Activated naive CD4-positive, alpha-beta T cell treated with anti-CD3 and anti-CD28 coated beads, Interleukin-2, amount 50 U/mL, for 72 hours (primary cell): Measurements from ENCODE around the gene ERMP1. TPM values are rescaled to one million over a fixed set of nuclear protein-coding genes. Genes with fewer than 3 reads are reported as not detected.

Experiments used
- ATAC-seq, 2 donors: fragments of 150-1000 bp; cut with Tn5 transposase; 2 replicates each; pipeline ENCODE4 v1.10.0; 2021; ENCODE audit warnings: mild to moderate bottlenecking in 2 of 2, moderate library complexity in 2 of 2
- DNase-seq, 2 donors: peaks; one replicate each; pipeline ENCODE4 v3.0.0; 2021 to 2022; ENCODE audit warnings: low spot score in 2 of 2
- H3K27ac Mint-ChIP-seq, 2 donors: one replicate each; pipeline ENCODE4 v1.8.0; 2022; ENCODE audit warnings: mild to moderate bottlenecking in 2 of 2, mixed read lengths in 2 of 2
- H3K36me3 Mint-ChIP-seq, 2 donors: one replicate each; pipeline ENCODE4 v1.8.0; 2022; ENCODE audit warnings: mixed read lengths in 2 of 2
- H3K9me3 Mint-ChIP-seq, 2 donors: one replicate each; pipeline ENCODE4 v1.8.0; 2022; ENCODE audit warnings: mixed read lengths in 2 of 2
- total RNA-seq, 2 donors: library from RNA; stranded (reverse); gene quantifications; one replicate each; pipeline ENCODE4 v1.2.3, GENCODE V29; 2022

ERMP1 gene
- total RNA-seq, 2 donors from 2014 or later = 22.5 to 22.8 TPM

DNA sequence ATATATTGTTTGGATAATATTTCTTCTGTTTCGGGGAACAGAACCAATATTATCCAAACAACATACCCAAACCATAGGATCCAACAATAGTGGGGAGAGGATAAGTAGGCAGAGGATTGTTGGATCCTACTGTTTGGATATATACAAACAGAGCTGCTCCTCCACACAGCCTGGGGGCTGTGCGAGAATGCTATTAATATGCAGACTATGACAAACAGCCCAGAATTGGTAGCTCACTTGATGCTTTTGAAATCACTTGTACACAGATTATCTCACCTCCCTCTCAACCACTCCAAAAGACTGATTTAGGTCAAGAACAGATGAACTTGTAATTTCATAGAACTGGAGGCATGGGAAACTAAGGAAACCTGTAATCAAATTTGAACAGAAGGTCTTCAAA is 33.4 kb upstream of the ERMP1 start:
- H3K36me3 Mint-ChIP-seq = no peaks in the 10 kb centered on the region
- ATAC-seq (no peak), DNase-seq (no peak)
- no peaks in the 10 kb centered on the region for H3K9me3 Mint-ChIP-seq
- no peak overlapping the region for H3K27ac Mint-ChIP-seq

DNA sequence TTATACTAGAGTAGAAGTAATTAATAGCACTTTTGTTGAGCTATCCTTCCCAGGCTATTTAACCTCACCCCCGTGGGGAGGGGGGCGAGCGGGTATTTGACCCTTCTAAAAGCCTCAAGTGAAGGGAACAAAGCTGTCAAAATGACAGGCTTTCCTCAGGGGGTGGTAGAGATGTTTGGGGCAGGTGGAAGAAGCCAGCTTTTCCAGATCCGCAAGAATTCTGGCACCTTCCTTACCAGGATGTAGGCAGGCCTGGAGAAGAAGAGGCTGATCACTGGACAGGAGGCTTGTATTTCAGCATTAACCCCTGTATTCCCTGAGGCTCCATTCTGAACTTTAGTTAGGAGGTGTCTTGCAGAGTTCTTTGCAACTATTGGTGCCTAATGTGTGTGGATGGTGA is 31.5 kb upstream of the ERMP1 start:
- DNase-seq = no peak
- no peak for ATAC-seq
- no peaks in the 10 kb centered on the region for H3K9me3 Mint-ChIP-seq
- H3K36me3 Mint-ChIP-seq = no peaks in the 10 kb centered on the region
- H3K27ac Mint-ChIP-seq = no peak overlapping the region

GRCh38 chr9:5863092-5863746 is 30.3 kb upstream of the ERMP1 start:
- Mint-ChIP-seq H3K9me3 (no peaks in the 10 kb centered on the region), H3K36me3 (no peaks in the 10 kb centered on the region), H3K27ac (no peak overlapping the region)
- no peak for DNase-seq
- no peak for ATAC-seq

DNA sequence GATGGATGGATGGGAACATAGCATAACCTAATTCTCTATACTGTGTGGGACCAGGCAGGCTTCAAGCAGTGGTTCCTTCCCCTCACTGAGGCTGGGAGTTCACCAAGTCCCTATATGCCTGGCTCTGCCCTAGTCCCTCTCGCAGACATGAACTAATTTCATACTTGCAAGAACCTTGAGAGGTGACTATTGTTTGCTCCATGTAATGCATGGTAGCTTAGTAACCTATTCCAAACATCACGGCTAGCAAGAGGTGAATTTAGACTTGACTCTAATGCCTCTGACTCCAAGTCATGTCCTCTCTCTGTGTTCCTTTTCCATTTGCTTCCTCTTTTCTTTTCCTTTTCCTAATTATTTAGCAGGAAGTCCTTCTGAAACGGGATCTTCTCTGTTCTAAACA is 25.9 kb upstream of the ERMP1 start:
- H3K27ac Mint-ChIP-seq = no peak overlapping the region
- H3K36me3 Mint-ChIP-seq = no peaks in the 10 kb centered on the region
- H3K9me3 Mint-ChIP-seq = no peaks in the 10 kb centered on the region
- DNase-seq = no peak
- ATAC-seq = no peak

DNA sequence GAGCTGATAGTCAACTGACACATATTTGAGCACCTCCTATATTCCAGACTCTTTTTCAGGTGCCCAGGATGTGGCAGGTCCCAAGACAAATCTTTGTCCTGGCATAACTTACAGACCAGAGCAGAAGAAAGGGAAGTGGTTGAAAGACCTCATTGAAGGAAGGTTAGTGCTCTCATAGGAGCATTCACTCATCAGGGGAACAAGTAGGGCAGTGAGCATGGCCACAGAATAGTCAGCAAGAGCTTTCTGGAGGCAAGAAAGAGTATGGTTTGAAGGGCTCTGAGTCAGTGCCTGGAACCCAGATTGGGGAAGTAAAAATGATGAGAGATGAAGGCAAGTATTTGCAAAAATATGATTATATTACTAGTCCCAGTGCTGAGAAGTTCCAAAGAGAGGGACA is 25.0 kb upstream of the ERMP1 start:
- no peaks in the 10 kb centered on the region for H3K36me3 Mint-ChIP-seq
- ATAC-seq = no peak

GRCh38 chr9:5854063-5854790 is 21.3 kb upstream of the ERMP1 start:
- peak; percentile 37 to 61 for ATAC-seq

More for the DNA sequence above, 25.0 kb upstream of the ERMP1 start:
- no peak for DNase-seq
- no peaks in the 10 kb centered on the region for H3K9me3 Mint-ChIP-seq
- no peak overlapping the region for H3K27ac Mint-ChIP-seq

GRCh38 chr9:5853617-5854016 is 20.7 kb upstream of the ERMP1 start:
- peak overlapping the region in 1 of 2 donors; percentile 44 for H3K27ac Mint-ChIP-seq
- no peaks in the 10 kb centered on the region for H3K9me3 Mint-ChIP-seq
- H3K36me3 Mint-ChIP-seq = no peaks in the 10 kb centered on the region
- DNase-seq (no peak), ATAC-seq (no peak)

More at GRCh38 chr9:5854063-5854790, 21.3 kb upstream of the ERMP1 start:
- peak overlapping the region; percentile 44 to 73 for H3K27ac Mint-ChIP-seq
- H3K36me3 Mint-ChIP-seq = no peaks in the 10 kb centered on the region
- DNase-seq = no peak
- H3K9me3 Mint-ChIP-seq = no peaks in the 10 kb centered on the region

- Mint-ChIP-seq H3K36me3 (no peaks in the 10 kb centered on the region), H3K27ac (peak overlapping the region in 1 of 2 donors; percentile 44), H3K9me3 (no peaks in the 10 kb centered on the region)
- DNase-seq (no peak), ATAC-seq (no peak)
These were observed 20.1 kb upstream of the ERMP1 start for GRCh38 chr9:5852987-5853386.

GRCh38 chr9:5851445-5851844 is 18.5 kb upstream of the ERMP1 start:
- Mint-ChIP-seq H3K9me3 (no peaks in the 10 kb centered on the region), H3K36me3 (no peaks in the 10 kb centered on the region), H3K27ac (peak overlapping the region in 1 of 2 donors; percentile 57)
- peak; percentile 90 to 94 for ATAC-seq
- peak in 1 of 2 donors; percentile 42 for DNase-seq

- DNase-seq (no peak), ATAC-seq (no peak)
- Mint-ChIP-seq H3K9me3 (no peaks in the 10 kb centered on the region), H3K27ac (no peak overlapping the region), H3K36me3 (peaks cover 0 to 2% of the 10 kb centered on the region in 2 donors)
These were observed 17.8 kb upstream of the ERMP1 start for GRCh38 chr9:5850724-5851122.

DNA sequence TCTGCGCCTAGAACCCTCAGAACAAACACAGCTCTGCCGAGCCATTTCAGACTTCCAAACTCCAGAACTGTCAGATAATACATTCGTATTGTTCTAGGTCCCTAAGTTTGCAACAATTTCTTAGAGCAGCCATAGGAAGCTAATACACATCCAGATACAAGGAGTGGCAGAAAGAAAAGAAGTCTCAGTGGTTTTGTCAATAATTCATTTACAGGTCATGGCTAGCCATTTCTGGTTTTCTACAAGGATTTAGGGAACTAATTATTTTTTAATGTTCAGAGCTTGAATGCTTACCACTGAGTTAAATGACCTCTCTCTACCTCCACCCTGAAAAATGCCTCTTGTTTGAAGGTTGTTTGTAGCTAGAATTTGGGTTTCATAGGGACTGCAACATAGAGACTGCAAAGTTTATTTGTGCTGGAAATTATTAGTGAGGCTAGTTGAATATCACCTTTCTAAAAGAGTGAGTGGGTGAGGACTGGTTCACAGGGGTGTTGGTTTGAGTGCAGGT is 15.5 kb upstream of the ERMP1 start:
- DNase-seq (no peak), ATAC-seq (no peak)
- H3K27ac Mint-ChIP-seq = no peak overlapping the region
- H3K9me3 Mint-ChIP-seq = no peaks in the 10 kb centered on the region
- peaks cover 0 to 6% of the 10 kb centered on the region in 2 donors for H3K36me3 Mint-ChIP-seq

- DNase-seq = no peak
- no peak for ATAC-seq
- Mint-ChIP-seq H3K9me3 (peaks cover 4 to 6% of the 10 kb centered on the region in 2 donors), H3K36me3 (peaks cover 5 to 19% of the 10 kb centered on the region in 2 donors), H3K27ac (no peak overlapping the region)
These were observed 13.6 kb upstream of the ERMP1 start for GRCh38 chr9:5846501-5846921.

DNA sequence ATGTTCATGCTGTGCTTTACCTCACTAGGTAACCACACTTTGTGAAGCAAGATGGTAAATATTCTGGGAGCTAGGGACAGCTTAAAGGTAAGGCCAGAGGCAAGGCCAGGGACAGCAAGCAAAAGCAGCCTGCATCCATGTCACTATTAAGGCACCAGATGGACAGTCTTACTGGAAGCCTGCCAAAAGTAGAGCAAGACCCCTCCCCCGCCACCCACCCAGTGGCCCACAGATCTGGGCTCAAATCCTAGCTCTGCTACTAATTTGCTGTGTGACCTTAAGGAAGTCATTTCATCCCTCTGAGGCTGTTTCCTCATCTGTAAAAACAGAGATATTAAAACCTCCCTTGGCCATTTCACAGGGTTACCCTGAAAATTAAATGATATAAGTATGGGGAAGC is 13.2 kb upstream of the ERMP1 start:
- no peak for ATAC-seq
- H3K27ac Mint-ChIP-seq = no peak overlapping the region
- H3K9me3 Mint-ChIP-seq = peaks cover 4 to 6% of the 10 kb centered on the region in 2 donors
- H3K36me3 Mint-ChIP-seq = peaks cover 5 to 19% of the 10 kb centered on the region in 2 donors
- no peak for DNase-seq

DNA sequence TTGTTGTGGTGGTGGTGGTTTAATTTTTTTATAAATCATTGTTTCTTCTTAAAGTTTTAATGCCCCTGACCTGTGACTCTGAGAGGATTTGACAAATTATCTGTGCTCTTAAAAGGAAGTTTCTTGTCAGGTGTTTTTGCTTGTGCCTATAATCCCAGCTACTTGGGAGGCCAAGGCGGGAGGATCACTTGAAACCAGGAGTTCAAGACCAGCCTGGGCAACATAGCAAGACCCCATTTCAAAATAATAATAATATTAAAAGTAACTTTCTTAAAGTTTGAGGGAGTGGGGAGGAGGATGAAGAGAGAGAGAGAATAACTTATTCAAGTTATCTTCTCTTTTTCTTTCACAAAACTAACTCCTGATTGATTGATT is 12.2 kb upstream of the ERMP1 start:
- Mint-ChIP-seq H3K27ac (peak overlapping the region; percentile 76 to 92), H3K9me3 (peaks cover 4 to 6% of the 10 kb centered on the region in 2 donors), H3K36me3 (peaks cover 5 to 19% of the 10 kb centered on the region in 2 donors)
- DNase-seq (no peak), ATAC-seq (peak; percentile 1 to 14)

GRCh38 chr9:5843794-5844471 is 11.0 kb upstream of the ERMP1 start:
- Mint-ChIP-seq H3K27ac (peak overlapping the region; percentile 76 to 92), H3K36me3 (peaks cover 5 to 19% of the 10 kb centered on the region in 2 donors), H3K9me3 (peaks cover 4 to 6% of the 10 kb centered on the region in 2 donors)
- ATAC-seq (no peak), DNase-seq (no peak)

DNA sequence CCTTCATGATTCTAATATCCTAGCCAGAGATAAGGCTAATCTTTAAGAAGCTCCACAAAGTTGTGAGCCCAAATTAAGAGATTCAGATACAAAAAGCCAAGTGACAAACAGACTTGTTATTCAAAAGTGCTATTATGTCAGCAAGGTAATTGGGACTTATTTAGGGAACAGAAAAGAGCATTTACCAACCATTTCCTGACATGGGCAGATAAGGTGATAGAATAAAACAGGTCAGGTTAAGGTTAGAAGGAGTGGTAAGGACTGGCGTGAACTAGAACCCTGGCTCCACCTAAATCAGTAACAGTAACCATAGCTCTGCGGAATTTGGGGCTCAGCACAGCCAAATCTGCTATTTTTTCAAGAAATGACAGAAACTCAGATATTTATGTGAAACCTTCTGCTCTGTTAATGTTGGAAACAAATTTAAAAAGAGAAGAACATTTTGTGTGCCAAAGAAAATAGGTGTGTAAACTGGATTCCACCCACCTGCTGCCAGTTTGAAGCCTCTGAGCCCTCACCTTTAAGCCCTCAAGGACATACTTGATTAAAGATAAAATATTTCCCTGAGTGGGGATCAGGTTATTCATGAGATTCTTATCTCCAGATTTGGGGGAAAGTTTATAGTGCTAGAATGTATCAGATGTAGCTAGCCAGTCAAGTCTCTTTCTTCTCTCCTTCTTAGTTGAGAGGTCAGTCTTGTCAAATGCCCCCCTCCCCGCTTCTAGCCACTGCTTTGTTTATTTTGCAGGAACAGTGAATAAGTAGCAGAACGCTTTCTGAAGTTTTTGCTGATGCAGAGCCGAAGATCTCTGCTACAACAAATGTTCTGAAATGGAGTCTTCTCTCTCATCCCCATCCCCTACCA is 10.2 kb upstream of the ERMP1 start:
- no peak for ATAC-seq
- Mint-ChIP-seq H3K9me3 (peaks cover 4 to 6% of the 10 kb centered on the region in 2 donors), H3K27ac (peak overlapping the region; percentile 44 to 76), H3K36me3 (peaks cover 5 to 19% of the 10 kb centered on the region in 2 donors)
- DNase-seq = no peak
